ENCODE data around the gene APBB2.

The APBB2 gene

DNA sequence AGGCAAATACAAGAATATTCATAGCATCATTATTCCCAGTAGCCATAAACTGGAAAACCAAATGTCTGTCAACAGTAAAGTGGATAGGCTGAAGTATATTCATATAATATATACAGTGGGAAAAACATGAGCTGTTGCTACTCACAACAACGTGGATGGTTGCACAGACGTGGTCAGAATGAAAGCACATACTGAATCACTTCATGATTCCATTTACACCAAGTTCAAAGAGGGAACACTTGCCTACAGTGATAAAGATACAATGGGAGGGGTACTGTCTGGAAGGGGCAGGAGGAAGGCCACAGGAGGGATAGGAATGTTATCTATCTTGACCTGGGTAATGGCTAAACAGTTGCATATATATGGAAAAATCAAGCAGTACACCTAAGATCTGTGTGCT, 25.3 kb downstream of the APBB2 start:
- DNase-seq (ENCODE audit: low spot score), result no peak

- DNase-seq (ENCODE audit: low spot score), result no peak
Observed at GRCh38 chr4:41185614-41186592, 28.4 kb downstream of the APBB2 start.

- DNase-seq (ENCODE audit: low spot score), result no peak
Observed at GRCh38 chr4:41184009-41184408, 30.3 kb downstream of the APBB2 start.

- no peak for DNase-seq (ENCODE audit: low spot score)
Observed at GRCh38 chr4:41183021-41183553, 31.3 kb downstream of the APBB2 start.

- DNase-seq (ENCODE audit: low spot score), result no peak
Observed at GRCh38 chr4:41181037-41181436, 33.3 kb downstream of the APBB2 start.

DNA sequence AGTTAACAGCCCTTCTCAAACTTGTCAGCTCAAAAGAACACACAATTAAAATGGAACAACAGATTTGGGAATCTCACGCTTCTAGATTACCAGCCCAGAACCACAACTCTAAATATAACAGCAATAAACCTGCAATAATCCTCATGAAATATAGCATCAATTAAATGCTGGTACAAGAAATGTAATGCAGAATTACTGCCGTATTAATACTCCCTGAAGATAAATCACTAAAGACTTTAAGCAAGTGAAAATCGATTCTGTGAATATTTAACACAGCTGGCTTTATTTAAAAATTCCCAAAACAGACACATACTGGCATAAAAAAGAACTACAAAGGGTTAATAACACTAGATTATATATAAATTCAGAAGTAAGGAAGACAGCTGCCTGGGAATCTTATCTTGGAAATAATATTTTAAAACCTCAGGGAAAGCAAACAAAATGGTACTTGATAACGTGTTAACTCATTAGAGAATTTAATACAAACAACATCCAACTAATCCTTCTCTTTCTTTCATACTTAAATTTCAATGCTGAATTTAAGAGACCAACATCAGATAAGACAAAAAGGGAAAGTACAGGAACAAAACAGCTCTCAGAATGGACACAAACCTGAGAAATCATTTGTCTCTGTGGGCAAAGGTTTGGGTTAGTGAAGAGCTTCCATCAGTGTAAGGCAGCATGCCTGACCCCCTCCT, 34.7 kb downstream of the APBB2 start:
- DNase-seq (ENCODE audit: low spot score), result no peak

- DNase-seq (ENCODE audit: low spot score), result no peak
Observed at GRCh38 chr4:41178372-41179370, 35.7 kb downstream of the APBB2 start.

DNA sequence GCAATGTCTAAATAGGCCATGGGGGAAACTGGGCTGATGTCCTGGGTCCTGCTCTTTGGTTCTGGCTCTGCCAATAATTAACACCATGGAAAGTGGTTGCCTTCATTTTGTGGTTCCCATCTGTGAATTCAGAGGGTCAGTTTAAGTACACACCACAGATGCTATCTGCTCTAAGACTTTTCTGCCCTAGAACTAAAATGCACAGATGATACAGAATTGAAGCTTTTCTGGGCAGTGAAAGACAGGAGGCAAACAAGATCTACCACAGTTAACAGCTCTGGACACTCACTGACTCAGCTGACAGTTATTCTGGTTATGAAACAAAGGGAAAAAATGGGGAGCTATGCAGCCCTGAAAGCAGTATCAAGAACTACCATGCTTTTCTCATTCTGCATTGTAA, 37.3 kb downstream of the APBB2 start:
- DNase-seq (ENCODE audit: low spot score), result peak; percentile 52

GRCh38 chr4:41176340-41176739, 38.0 kb downstream of the APBB2 start:
- no peak for DNase-seq (ENCODE audit: low spot score)

- no peak for DNase-seq (ENCODE audit: low spot score)
Observed at GRCh38 chr4:41175794-41176193, 38.5 kb downstream of the APBB2 start.

DNA sequence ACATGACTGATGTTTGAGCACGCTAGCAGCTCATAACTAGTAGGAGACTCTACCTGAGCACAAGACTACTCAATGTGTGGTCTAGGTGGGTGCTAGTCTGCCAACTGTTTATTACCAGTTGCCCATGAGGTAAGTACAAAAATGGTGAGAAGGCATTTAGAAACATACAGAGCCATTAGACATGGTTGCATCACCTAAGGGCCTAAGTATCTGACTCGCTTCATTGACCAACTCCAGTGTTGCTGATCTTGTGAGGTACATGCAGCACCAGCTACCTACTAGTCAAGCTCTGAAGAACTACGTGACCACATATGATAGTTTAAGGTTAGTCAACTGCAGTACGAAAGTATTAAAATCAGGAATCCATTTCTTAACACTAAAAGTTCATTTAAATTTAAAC, 39.9 kb downstream of the APBB2 start:
- no peak for DNase-seq (ENCODE audit: low spot score)

GRCh38 chr4:41172786-41173185, 41.6 kb downstream of the APBB2 start:
- DNase-seq (ENCODE audit: low spot score), result no peak

DNA sequence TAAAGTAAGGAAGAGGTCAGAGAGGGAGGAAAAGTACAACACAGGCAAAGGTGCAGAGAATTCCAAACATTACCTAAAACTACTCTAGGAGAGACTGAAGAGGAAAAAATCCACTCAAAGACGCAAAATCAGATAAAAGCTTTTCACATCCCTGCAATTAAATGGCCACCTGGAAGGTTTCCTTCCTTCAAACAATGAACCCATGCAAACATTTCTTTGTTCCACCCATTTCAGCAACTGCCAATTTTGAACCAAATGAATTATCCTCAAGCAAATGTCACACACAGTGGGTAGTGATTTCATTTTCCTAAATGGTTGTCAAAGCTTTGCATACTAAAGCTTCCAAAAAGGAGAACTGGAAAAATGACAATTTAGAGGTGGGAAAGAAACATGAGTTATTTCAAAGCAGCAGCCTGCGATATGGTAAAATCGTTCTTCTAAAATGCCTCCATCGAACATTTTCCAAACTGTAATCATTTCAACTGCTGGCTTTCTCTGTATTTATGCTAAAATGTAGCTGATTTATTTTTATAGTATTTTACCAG, 45.0 kb downstream of the APBB2 start:
- no peak for DNase-seq (ENCODE audit: low spot score)

GRCh38 chr4:41167191-41167590, 47.2 kb downstream of the APBB2 start:
- DNase-seq (ENCODE audit: low spot score), result no peak

DNA sequence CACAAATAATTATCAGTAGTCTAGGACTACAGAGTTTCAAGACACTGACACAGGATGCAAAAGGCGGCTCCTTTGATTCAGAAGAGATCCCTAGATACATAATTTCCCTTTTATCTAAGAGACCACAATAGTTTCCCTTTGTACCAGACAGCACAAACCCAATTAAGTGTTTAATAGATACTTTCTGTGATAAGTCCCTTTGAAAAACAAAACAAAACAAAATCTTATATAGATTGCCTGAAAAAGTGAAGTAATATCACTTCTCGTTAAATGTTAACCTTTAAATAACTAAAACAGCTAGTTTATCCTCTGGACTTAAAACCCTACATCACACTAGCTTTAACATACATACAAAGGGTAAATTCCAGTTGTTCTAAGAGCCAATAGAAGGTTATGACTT, 49.9 kb downstream of the APBB2 start:
- DNase-seq (ENCODE audit: low spot score), result no peak

DNA sequence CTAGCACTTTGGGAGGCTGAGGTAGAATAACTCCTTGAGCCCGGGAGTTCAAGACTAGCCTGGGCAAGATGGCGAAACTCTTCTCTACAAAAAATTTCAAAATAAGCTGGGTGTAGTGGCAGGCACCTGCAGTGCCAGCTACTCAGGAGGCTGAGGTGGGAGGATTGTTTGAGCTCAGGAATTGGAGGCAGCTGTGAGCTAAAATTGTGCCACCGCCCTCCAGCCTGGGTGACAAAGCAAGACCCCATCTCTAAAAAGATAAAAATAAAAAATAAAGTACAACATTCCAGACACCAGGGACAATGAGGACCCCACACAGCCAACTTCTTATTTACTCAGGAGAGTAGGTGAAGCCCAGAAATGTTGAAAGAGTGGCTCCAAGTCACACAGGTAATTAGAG, 53.0 kb downstream of the APBB2 start:
- DNase-seq (ENCODE audit: low spot score), result no peak

DNA sequence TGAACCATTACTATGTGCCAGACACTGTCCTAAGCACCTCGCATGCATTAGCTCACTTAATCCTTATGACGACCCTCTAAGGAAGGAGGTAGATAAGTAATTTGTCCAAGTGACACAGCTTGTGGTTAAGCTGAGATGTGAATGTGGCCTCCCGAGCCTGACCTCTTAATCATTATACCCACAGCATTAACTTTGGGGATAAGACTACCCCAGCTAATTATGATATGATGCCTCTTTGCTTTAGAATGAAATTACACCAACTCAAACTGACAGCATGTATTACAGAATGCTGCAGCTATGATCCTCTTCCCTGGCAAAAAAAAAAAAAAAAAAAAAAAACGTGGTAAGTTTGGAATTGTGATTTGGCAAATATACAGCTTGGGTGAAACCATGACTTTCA, 53.5 kb downstream of the APBB2 start:
- DNase-seq (ENCODE audit: low spot score), result no peak

GRCh38 chr4:41160012-41160789, 54.1 kb downstream of the APBB2 start:
- peak; percentile 86 for DNase-seq (ENCODE audit: low spot score)

DNA sequence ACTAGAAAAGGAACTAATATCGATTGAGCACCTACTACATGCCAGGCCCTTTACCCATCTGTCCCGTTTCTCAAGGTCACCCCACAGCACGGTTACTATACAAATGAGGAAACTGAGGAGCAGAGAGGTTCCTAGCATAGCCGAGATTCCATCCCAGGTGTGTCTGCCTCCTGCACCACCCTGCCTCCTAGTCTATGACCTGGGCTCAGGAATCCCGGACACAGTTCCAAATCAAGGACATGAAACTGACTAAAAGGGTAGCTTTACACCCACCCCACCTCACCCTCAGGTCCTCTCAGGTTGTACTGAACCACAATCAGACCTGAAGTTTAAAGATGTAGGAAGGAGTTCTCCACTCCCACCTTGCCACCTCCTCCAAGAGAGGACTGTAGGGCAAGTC, 55.6 kb downstream of the APBB2 start:
- DNase-seq (ENCODE audit: low spot score), result no peak

- DNase-seq (ENCODE audit: low spot score), result no peak
Observed at GRCh38 chr4:41158274-41158673, 56.1 kb downstream of the APBB2 start.

- no peak for DNase-seq (ENCODE audit: low spot score)
Observed at GRCh38 chr4:41157009-41157408, 57.3 kb downstream of the APBB2 start.

Measured in kidney capillary endothelial cell (primary cell).